Fibroblast of lung (primary cell): ENCODE data around the gene SERGEF. TPM values are rescaled to one million over a fixed set of nuclear protein-coding genes. Genes with fewer than 3 reads are reported as not detected.

Source experiments
- DNase-seq, 2 donors: peaks; one replicate each; pipeline versions ENCODE4 v3.0.0 to v3.0.0-alpha.2; 2010; ENCODE audit warnings: low read depth in 2 of 2
- H2AFZ ChIP-seq: 2 replicates; pipeline ENCODE4 v1.5.1; 2012; ENCODE audit warnings: low read length, control low read depth, inconsistent platforms
- H3K27ac ChIP-seq: 2 replicates; pipeline ENCODE4 v1.5.1; 2011; ENCODE audit warnings: low read length, control low read depth; ENCODE audit not compliant: insufficient read depth
- H3K27me3 ChIP-seq: 2 replicates; pipeline ENCODE4 v1.5.1; 2011; ENCODE audit warnings: mild to moderate bottlenecking, low read length; ENCODE audit not compliant: control insufficient read depth, insufficient read depth
- H3K36me3 ChIP-seq: 2 replicates; pipeline ENCODE4 v1.5.1; 2011; ENCODE audit warnings: low read length; ENCODE audit not compliant: control insufficient read depth, insufficient read depth
- H3K4me1 ChIP-seq: 2 replicates; pipeline ENCODE4 v1.5.1; 2011; ENCODE audit warnings: low read length; ENCODE audit not compliant: control insufficient read depth, insufficient read depth; ENCODE audit errors: extremely low read depth
- H3K4me2 ChIP-seq: 2 replicates; pipeline ENCODE4 v1.5.1; 2011; ENCODE audit warnings: low read length, control low read depth; ENCODE audit not compliant: insufficient read depth; ENCODE audit errors: extremely low read depth
- H3K4me3 ChIP-seq, 4 experiments: fragments of 200-600 bp in 1 of 4; sonication (generic) in 1 of 4; replicated peaks in 1 of 4; 2 replicates each; pipeline ENCODE4 v1.5.1; 2011 to 2016; ENCODE audit warnings: low read length in 4 of 4, low read depth in 3 of 4, mild to moderate bottlenecking in 3 of 4, control low read depth in 2 of 4, inconsistent platforms in 1 of 4, mixed read lengths in 1 of 4; ENCODE audit not compliant: insufficient read depth in 1 of 4; ENCODE audit errors: control extremely low read depth in 1 of 4
- H3K79me2 ChIP-seq: 2 replicates; pipeline ENCODE4 v1.5.1; 2012; ENCODE audit warnings: mild to moderate bottlenecking, low read length, inconsistent platforms; ENCODE audit not compliant: control insufficient read depth, insufficient read depth
- H3K9ac ChIP-seq: 2 replicates; pipeline ENCODE4 v1.5.1; 2011; ENCODE audit warnings: mild to moderate bottlenecking, low read length, control low read depth; ENCODE audit not compliant: insufficient read depth
- H3K9me3 ChIP-seq: 2 replicates; pipeline ENCODE4 v1.5.1; 2012; ENCODE audit warnings: low read depth, low read length; ENCODE audit not compliant: control insufficient read depth, insufficient read depth
- H4K20me1 ChIP-seq: 2 replicates; pipeline ENCODE4 v1.5.1; 2011; ENCODE audit warnings: low read length; ENCODE audit not compliant: control insufficient read depth, insufficient read depth; ENCODE audit errors: extremely low read depth
- CTCF ChIP-seq, 2 donors: IDR thresholded peaks in 1 of 2; conservative IDR thresholded peaks in 1 of 2; 1 replicate in 1 of 2; 2 replicates in 1 of 2; pipeline ENCODE4 v1.5.1; 2011 to 2012; ENCODE audit warnings: low read length in 2 of 2, control low read depth in 1 of 2, inconsistent platforms in 1 of 2, low read depth in 1 of 2, mild to moderate bottlenecking in 1 of 2
- EZH2 ChIP-seq: IDR thresholded peaks from 2 replicates; pipeline ENCODE4 v1.5.1; 2012; ENCODE audit warnings: low read length, control low read depth, mild to moderate bottlenecking; ENCODE audit errors: missing control alignments
- polyA plus RNA-seq, 2 donors: library from polyadenylated mRNA; depleted of rRNA in 1 of 2; stranded (reverse) in 1 of 2; unstranded in 1 of 2; fragments of >200 nt; gene quantifications; 2 replicates each; pipeline ENCODE4 v1.2.1, GENCODE V29; 2011 to 2012; ENCODE audit warnings: missing spikeins in 1 of 2
- total RNA-seq: library from RNA; depleted of rRNA; stranded (reverse); fragments of >200 nt; gene quantifications from 2 replicates; pipeline ENCODE4 v1.2.1, GENCODE V29; 2014

Gene SERGEF
- total and polyA plus RNA-seq, 2 donors (not counting 1 experiment from before 2014, with no cell fraction given), result 14.5 to 38.5 TPM

- H3K4me2 ChIP-seq, result no peak overlapping the region
- H2AFZ ChIP-seq, result no peak overlapping the region
- H3K4me1 ChIP-seq, result no peaks in the 10 kb centered on the region
- no peaks in the 10 kb centered on the region for H3K9me3 ChIP-seq
- TF ChIP-seq EZH2 (no peak), CTCF (conservative IDR thresholded peaks at IDR 0.05 in 1 of 2, IDR thresholded peaks at IDR 0.05 in 1 of 2; ENCODE audit: low read depth in 1 of 2, low read length in 2 of 2) (no peak)
- no peak for DNase-seq
- H3K9ac ChIP-seq, result no peak overlapping the region
- H3K4me3 ChIP-seq, result no peak overlapping the region
- no peaks in the 10 kb centered on the region for H3K27me3 ChIP-seq
- H3K79me2 ChIP-seq, result no peaks in the 10 kb centered on the region
- no peak overlapping the region for H3K27ac ChIP-seq
- no peaks in the 10 kb centered on the region for H3K36me3 ChIP-seq
- no peaks in the 10 kb centered on the region for H4K20me1 ChIP-seq
These were observed 216.7 kb downstream of the SERGEF start for GRCh38 chr11:17796154-17796553.

- no peak overlapping the region for H3K4me3 ChIP-seq
- no peaks in the 10 kb centered on the region for H3K27me3 ChIP-seq
- no peaks in the 10 kb centered on the region for H3K79me2 ChIP-seq
- no peaks in the 10 kb centered on the region for H3K9me3 ChIP-seq
- H3K4me2 ChIP-seq, result no peak overlapping the region
- H2AFZ ChIP-seq, result no peak overlapping the region
- no peaks in the 10 kb centered on the region for H4K20me1 ChIP-seq
- H3K9ac ChIP-seq, result no peak overlapping the region
- no peaks in the 10 kb centered on the region for H3K36me3 ChIP-seq
- no peak for DNase-seq
- H3K27ac ChIP-seq, result no peak overlapping the region
- H3K4me1 ChIP-seq, result no peaks in the 10 kb centered on the region
- TF ChIP-seq EZH2 (no peak), CTCF (conservative IDR thresholded peaks at IDR 0.05 in 1 of 2, IDR thresholded peaks at IDR 0.05 in 1 of 2; ENCODE audit: low read depth in 1 of 2, low read length in 2 of 2) (no peak)
These were observed 217.9 kb downstream of the SERGEF start for GRCh38 chr11:17794981-17795380.

- no peak overlapping the region for H3K27ac ChIP-seq
- H3K4me2 ChIP-seq, result no peak overlapping the region
- no peaks in the 10 kb centered on the region for H3K27me3 ChIP-seq
- H2AFZ ChIP-seq, result no peak overlapping the region
- H3K36me3 ChIP-seq, result no peaks in the 10 kb centered on the region
- no peak overlapping the region for H3K9ac ChIP-seq
- no peak overlapping the region for H3K4me3 ChIP-seq
- H4K20me1 ChIP-seq, result no peaks in the 10 kb centered on the region
- H3K9me3 ChIP-seq, result no peaks in the 10 kb centered on the region
- no peaks in the 10 kb centered on the region for H3K79me2 ChIP-seq
- no peak for DNase-seq
- no peaks in the 10 kb centered on the region for H3K4me1 ChIP-seq
- no peak for TF ChIP-seq EZH2
- TF ChIP-seq CTCF (conservative IDR thresholded peaks at IDR 0.05 in 1 of 2, IDR thresholded peaks at IDR 0.05 in 1 of 2; ENCODE audit: low read depth in 1 of 2, low read length in 2 of 2), result no peak
These were observed 219.1 kb downstream of the SERGEF start for GRCh38 chr11:17793642-17794170.
